Natural killer cell (primary cell): Measurements from ENCODE around the gene IL11. TPM values are rescaled to one million over a fixed set of nuclear protein-coding genes. Genes with fewer than 3 reads are reported as not detected.

ENCODE experiments used
- ATAC-seq, 3 donors: fragments of 150-1000 bp in 2 of 3; fragments of 200-7000 bp in 1 of 3; cut with Tn5 transposase; 1 replicate in 1 of 3; 2 replicates in 2 of 3; pipeline ENCODE4 v1.10.0; 2021; ENCODE audit warnings: mild to moderate bottlenecking in 2 of 3, moderate library complexity in 2 of 3
- DNase-seq, 2 donors: peaks; one replicate each; pipeline versions ENCODE4 v3.0.0 to v3.0.0-alpha.2; 2013 to 2021; ENCODE audit warnings: mixed read lengths in 1 of 2
- H3K27ac ChIP-seq: one replicate; pipeline ENCODE4 v1.5.1; 2013; ENCODE audit warnings: mild to moderate bottlenecking, low read length
- H3K27me3 ChIP-seq: one replicate; pipeline ENCODE4 v1.6.1; 2013; ENCODE audit warnings: low read length; ENCODE audit not compliant: control insufficient read depth, insufficient read depth
- H3K36me3 ChIP-seq: one replicate; pipeline ENCODE4 v1.6.1; 2013; ENCODE audit warnings: low read length; ENCODE audit not compliant: control insufficient read depth, insufficient read depth
- H3K4me1 ChIP-seq: one replicate; pipeline ENCODE4 v1.6.1; 2013; ENCODE audit warnings: low read length; ENCODE audit not compliant: control insufficient read depth, insufficient read depth
- H3K4me3 ChIP-seq: one replicate; pipeline ENCODE4 v1.5.1; 2013; ENCODE audit warnings: low read length
- H3K9me3 ChIP-seq: one replicate; pipeline ENCODE4 v1.6.1; 2013; ENCODE audit warnings: low read length; ENCODE audit not compliant: control insufficient read depth, insufficient read depth
- H3K27ac Mint-ChIP-seq, 2 donors: one replicate each; pipeline ENCODE4 v1.8.0; 2022; ENCODE audit warnings: mild to moderate bottlenecking in 2 of 2, mixed read lengths in 2 of 2, moderate library complexity in 1 of 2
- H3K27me3 Mint-ChIP-seq, 2 donors: one replicate each; pipeline ENCODE4 v1.8.0; 2022; ENCODE audit warnings: low read depth in 2 of 2, mixed read lengths in 2 of 2
- H3K36me3 Mint-ChIP-seq: one replicate; pipeline ENCODE4 v1.8.0; 2022; ENCODE audit warnings: mixed read lengths
- H3K4me1 Mint-ChIP-seq, 2 donors: one replicate each; pipeline ENCODE4 v1.8.0; 2022; ENCODE audit warnings: mixed read lengths in 2 of 2
- H3K4me3 Mint-ChIP-seq: one replicate; pipeline ENCODE4 v1.8.0; 2022; ENCODE audit warnings: mild to moderate bottlenecking, moderate library complexity, mixed read lengths
- H3K9me3 Mint-ChIP-seq, 2 donors: one replicate each; pipeline ENCODE4 v1.8.0; 2022; ENCODE audit warnings: mixed read lengths in 2 of 2
- WGBS: methylation state at CpG from one replicate; pipeline ENCODE4 v1.1.7; 2013; ENCODE audit warnings: missing lambda C conversion rate; ENCODE audit not compliant: insufficient coverage; 5-methylcytosine and 5-hydroxymethylcytosine counted together
- intact Hi-C: fragments of 100-400 bp; cut with micrococcal nuclease; formaldehyde crosslinking; loops from one replicate; pipeline ENCODE4 v1.14.2; 2022
- total RNA-seq, 4 donors: library from RNA; stranded (reverse); fragments of 120-200 nt in 1 of 4; gene quantifications; one replicate each; pipeline versions ENCODE4 v1.2.3 to v1.2.4, GENCODE V29; 2013 to 2022
- TF ChIP-seq, protein P1 (sequence below): fragments of 200-600 bp; IDR thresholded peaks from one replicate; pipeline ENCODE4 v1.8.0; 2022; ENCODE audit warnings: antibody characterized with exemption

Gene IL11
- total RNA-seq, 3 donors from 2014 or later (not counting 1 experiment from before 2014, with no cell fraction given), result 0.14 to 0.35 (median 0.27) TPM

DNA sequence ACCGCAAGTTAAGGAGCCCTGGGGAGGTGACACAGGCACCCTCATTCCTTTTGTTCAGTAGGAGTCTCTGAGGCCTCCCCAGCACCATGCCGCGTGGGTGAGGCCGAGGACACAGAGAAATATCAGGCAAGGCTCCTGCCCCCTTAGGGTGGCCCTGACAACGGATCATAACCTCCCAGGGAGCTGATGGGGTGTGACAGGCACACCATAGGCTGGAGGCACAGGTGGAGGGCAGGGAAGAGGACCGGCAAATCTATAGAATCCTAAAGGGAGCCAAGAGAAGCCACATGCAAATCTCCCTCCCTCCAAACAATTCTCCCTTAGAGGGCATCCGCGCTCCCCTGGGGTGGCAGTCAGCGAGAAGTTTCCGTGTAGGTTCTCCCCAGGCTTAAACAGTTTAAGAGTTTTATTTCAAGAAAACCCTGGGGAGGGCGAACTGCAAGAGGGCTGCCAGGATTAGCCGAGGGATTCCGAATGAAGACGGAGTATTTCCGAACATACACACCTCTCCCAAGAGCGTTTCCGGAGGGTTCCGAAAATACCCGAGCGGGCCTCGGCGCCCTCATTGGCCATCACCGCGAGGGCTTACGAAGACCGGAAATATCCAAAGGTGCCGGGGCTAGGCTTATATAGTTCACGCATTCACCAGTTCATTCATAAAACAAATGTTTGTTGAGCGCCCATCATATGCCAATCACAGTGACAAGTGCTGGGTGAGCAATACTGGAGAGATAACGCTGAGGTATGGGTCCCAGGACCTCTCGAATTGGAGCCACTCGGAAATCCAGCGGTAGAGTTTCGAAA is 14.9 kb upstream of the IL11 start:
- H3K27me3 ChIP-seq, result no peaks in the 10 kb centered on the region
- peak overlapping the region; percentile 72 for H3K4me3 ChIP-seq
- intact Hi-C loops, result loop anchor here (1.0 to 2.0 kb wide), 3 partner anchors 24 to 84 kb away; partner anchors contain the start of gene KMT5C
- no peaks in the 10 kb centered on the region for H3K27me3 Mint-ChIP-seq
- H3K4me1 Mint-ChIP-seq, result peaks cover 54 to 73% of the 10 kb centered on the region in 2 donors
- peak; percentile 75 to 89 (median 79) for ATAC-seq
- peaks cover 58% of the 10 kb centered on the region for H3K4me1 ChIP-seq
- H3K27ac Mint-ChIP-seq, result peak overlapping the region; percentile 94 to 100
- peaks cover 33% of the 10 kb centered on the region for H3K36me3 ChIP-seq
- peak overlapping the region; percentile 94 for H3K27ac ChIP-seq
- WGBS, result 7% methylated on average over 33 of the region's 34 CpGs
- peak; percentile 89 to 97 for DNase-seq
- TF ChIP-seq, protein P1, sequence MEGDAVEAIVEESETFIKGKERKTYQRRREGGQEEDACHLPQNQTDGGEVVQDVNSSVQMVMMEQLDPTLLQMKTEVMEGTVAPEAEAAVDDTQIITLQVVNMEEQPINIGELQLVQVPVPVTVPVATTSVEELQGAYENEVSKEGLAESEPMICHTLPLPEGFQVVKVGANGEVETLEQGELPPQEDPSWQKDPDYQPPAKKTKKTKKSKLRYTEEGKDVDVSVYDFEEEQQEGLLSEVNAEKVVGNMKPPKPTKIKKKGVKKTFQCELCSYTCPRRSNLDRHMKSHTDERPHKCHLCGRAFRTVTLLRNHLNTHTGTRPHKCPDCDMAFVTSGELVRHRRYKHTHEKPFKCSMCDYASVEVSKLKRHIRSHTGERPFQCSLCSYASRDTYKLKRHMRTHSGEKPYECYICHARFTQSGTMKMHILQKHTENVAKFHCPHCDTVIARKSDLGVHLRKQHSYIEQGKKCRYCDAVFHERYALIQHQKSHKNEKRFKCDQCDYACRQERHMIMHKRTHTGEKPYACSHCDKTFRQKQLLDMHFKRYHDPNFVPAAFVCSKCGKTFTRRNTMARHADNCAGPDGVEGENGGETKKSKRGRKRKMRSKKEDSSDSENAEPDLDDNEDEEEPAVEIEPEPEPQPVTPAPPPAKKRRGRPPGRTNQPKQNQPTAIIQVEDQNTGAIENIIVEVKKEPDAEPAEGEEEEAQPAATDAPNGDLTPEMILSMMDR, result no peak
- peak overlapping the region; percentile 97 for H3K4me3 Mint-ChIP-seq
- H3K36me3 Mint-ChIP-seq, result no peaks in the 10 kb centered on the region
- H3K9me3 Mint-ChIP-seq, result no peaks in the 10 kb centered on the region
- no peaks in the 10 kb centered on the region for H3K9me3 ChIP-seq

DNA sequence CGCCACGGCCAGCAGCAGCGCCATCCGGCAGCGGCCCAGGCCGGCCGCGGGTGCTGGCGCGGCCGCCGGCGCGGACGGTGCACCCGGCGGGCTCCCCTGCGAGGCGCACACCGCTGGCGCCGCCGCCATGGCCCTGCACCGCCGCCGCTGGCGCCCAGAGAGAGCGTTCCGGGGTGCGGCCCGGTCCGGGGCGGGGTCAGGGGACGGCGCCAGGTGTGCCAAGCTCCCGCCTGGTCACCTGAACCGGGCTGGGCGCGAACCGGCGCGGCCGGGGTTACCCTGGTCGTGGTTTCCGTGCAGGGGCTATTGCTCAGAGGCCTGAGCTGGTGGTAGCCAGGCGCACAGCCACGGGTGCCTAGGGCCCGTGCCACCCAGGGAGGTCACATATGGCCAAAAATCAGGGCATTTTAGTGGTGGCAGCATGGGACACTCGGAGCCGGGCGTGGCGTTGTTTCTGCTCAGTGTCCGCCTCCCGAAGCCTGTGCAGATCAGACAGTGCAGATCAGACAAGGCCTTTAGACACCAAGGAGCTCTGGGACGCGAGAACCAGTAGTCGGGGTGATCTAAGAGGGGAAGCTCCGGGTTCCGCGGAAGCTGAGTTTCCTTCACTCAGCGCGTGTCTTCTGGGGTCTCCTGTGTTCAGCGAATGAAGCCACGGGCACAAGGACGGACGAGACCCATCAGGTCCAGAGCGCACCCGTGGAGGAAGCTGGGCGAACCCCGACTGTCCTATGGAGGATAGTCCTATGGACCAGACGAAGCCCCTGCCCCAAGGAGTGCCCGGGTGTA is 14.1 kb upstream of the IL11 start, which contains the start of gene TMEM238:
Gene TMEM238 (minus strand): TSS at position 162 of the 789 bp plus-strand sequence. CDS start 33 bp downstream, at position 129.
- peaks cover 26% of the 10 kb centered on the region for H3K36me3 ChIP-seq
- peak within 1 kb of the TSS; percentile 72 for H3K4me3 ChIP-seq

DNA sequence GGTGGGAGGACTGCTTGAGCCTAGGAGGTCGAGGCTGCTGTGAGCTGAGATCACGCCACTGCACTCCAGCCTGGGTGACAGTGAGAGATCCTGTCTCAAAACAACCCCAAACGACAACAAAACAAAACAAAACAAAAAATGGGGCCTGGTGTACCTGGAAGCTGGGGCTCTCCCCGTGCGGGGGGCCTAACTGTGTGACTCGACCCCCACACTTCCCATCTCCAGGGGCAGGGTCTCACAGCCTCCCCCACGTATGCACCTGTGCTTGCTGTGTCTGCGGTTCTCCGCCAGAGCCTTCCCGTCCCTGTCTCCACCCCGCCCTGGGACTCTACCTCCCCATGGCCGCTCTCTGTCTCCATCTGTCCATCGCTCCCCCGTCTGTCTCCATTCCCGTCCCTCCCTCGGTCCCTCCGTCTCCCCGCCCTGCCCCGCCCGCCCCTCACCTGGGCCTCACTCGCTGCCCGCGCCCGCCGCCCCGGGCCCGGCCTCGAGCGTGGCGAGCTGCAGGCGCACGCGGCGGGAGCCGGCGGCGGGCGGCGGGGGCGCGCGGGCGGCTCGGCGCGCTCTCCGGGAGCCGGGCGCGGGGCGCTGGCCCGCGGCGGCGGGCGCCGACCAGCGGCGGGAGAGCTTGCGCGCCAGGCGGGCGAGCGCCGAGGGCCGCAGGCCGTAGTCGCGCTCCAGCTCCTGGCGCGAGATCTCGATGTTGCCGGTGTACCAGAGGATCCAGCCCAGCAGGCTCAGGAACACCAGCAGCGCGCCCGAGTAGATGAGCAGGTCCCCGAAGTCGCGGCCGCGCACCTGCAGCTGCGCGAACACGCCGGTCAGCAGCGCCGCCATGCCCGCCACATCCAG is 13.2 kb upstream of the IL11 start:
- H3K27me3 Mint-ChIP-seq, result no peaks in the 10 kb centered on the region
- peaks cover 18% of the 10 kb centered on the region for H3K36me3 ChIP-seq
- peak overlapping the region; percentile 67 to 78 for H3K27ac Mint-ChIP-seq
- H3K9me3 ChIP-seq, result no peaks in the 10 kb centered on the region
- no peaks in the 10 kb centered on the region for H3K36me3 Mint-ChIP-seq
- no peaks in the 10 kb centered on the region for H3K27me3 ChIP-seq
- peak; percentile 47 to 72 for DNase-seq
- H3K27ac ChIP-seq, result peak overlapping the region; percentile 58
- H3K4me1 ChIP-seq, result peaks cover 44% of the 10 kb centered on the region
- WGBS, result 3% methylated on average over 88 of the region's 88 CpGs
- peak overlapping the region; percentile 37 for H3K4me3 ChIP-seq
- TF ChIP-seq, protein P1, result no peak
- intact Hi-C loops, result loop anchor here (2.0 kb wide), 2 partner anchors 25 to 83 kb away; no protein-coding TSS in a partner anchor
- H3K4me3 Mint-ChIP-seq, result peak overlapping the region; percentile 88
- ATAC-seq, result peak in 2 of 3 donors; percentile 1 to 6
- H3K4me1 Mint-ChIP-seq, result peaks cover 47 to 58% of the 10 kb centered on the region in 2 donors
- H3K9me3 Mint-ChIP-seq, result no peaks in the 10 kb centered on the region

More for the DNA sequence above, 14.1 kb upstream of the IL11 start, which contains the start of gene TMEM238:
- peaks cover 49 to 65% of the 10 kb centered on the region in 2 donors for H3K4me1 Mint-ChIP-seq
- peaks cover 50% of the 10 kb centered on the region for H3K4me1 ChIP-seq
- no peaks in the 10 kb centered on the region for H3K9me3 Mint-ChIP-seq
- H3K27me3 Mint-ChIP-seq, result no peaks in the 10 kb centered on the region
- H3K27me3 ChIP-seq, result no peaks in the 10 kb centered on the region
- 15% methylated on average over 72 of the region's 72 CpGs for WGBS
- H3K36me3 Mint-ChIP-seq, result no peaks in the 10 kb centered on the region
- intact Hi-C loops, result loop anchor here (2.0 kb wide), 2 partner anchors 24 to 84 kb away; no protein-coding TSS in a partner anchor
- peak within 1 kb of the TSS; percentile 94 for H3K27ac ChIP-seq
- H3K4me3 Mint-ChIP-seq, result peak within 1 kb of the TSS; percentile 97
- ATAC-seq (no peak), DNase-seq (peak in 1 of 2 donors; percentile 54)
- TF ChIP-seq, protein P1, result no peak
- H3K9me3 ChIP-seq, result no peaks in the 10 kb centered on the region
- peak within 1 kb of the TSS; percentile 94 to 100 for H3K27ac Mint-ChIP-seq
